Lung (tissue), 12 donors: ENCODE data around the gene KRT75. TPM values are rescaled to one million over a fixed set of nuclear protein-coding genes. Genes with fewer than 3 reads are reported as not detected.
"Not testable (repeated sequence)": the region's sequence is repeated elsewhere in the genome, so short reads cannot be mapped to it uniquely, and the experiment has no call there.

Experiments used
- ATAC-seq: fragments of 200-7000 bp; cut with Tn5 transposase; one replicate; pipeline ENCODE4 v1.9.1; 2020; ENCODE audit warnings: moderate number of reproducible peaks; ENCODE audit not compliant: insufficient read depth, low FRiP score
- DNase-seq, 3 donors: peaks; one replicate each; pipeline ENCODE4 v3.0.0-alpha.2; 2013 to 2017
- H3K27ac ChIP-seq, 2 donors: one replicate each; pipeline ENCODE4 v1.5.1; 2013; ENCODE audit warnings: mild to moderate bottlenecking in 2 of 2, moderate library complexity in 2 of 2, control low read depth in 1 of 2, inconsistent platforms in 1 of 2, low read depth in 1 of 2, low read length in 1 of 2
- H3K27me3 ChIP-seq, 3 donors: one replicate each; pipeline ENCODE4 v1.5.1; 2013; ENCODE audit warnings: low read length in 2 of 3; ENCODE audit not compliant: control insufficient read depth in 3 of 3, insufficient read depth in 3 of 3
- H3K36me3 ChIP-seq, 4 donors: one replicate each; pipeline ENCODE4 v1.5.1; 2013; ENCODE audit warnings: low read length in 4 of 4, mild to moderate bottlenecking in 1 of 4, moderate library complexity in 1 of 4; ENCODE audit not compliant: control insufficient read depth in 4 of 4, insufficient read depth in 4 of 4
- H3K4me1 ChIP-seq, 5 donors: one replicate each; pipeline ENCODE4 v1.5.1; 2013; ENCODE audit warnings: low read length in 5 of 5, mild to moderate bottlenecking in 2 of 5, moderate library complexity in 1 of 5; ENCODE audit not compliant: control insufficient read depth in 5 of 5, insufficient read depth in 5 of 5
- H3K4me3 ChIP-seq: one replicate; pipeline ENCODE4 v1.5.1; 2013; ENCODE audit warnings: mild to moderate bottlenecking, control low read depth, moderate library complexity
- H3K9ac ChIP-seq, 2 donors: one replicate each; pipeline ENCODE4 v1.5.1; 2013; ENCODE audit warnings: low read length in 2 of 2, control low read depth in 1 of 2; ENCODE audit not compliant: insufficient read depth in 1 of 2
- H3K9me3 ChIP-seq, 4 donors: one replicate each; pipeline ENCODE4 v1.5.1; 2013; ENCODE audit warnings: low read length in 3 of 4, mild to moderate bottlenecking in 1 of 4, moderate library complexity in 1 of 4; ENCODE audit not compliant: control insufficient read depth in 4 of 4, insufficient read depth in 3 of 4
- WGBS, 2 donors: extraction: QIAGEN DNeasy Blood & Tissue Kit; methylation state at CpG; one replicate each; pipeline ENCODE4 v1.1.7; 2013; 5-methylcytosine and 5-hydroxymethylcytosine counted together
- polyA plus RNA-seq, 2 donors: library from polyadenylated mRNA; stranded (reverse); fragments of 200-250 nt; gene quantifications; one replicate each; pipeline ENCODE4 v1.2.1, GENCODE V29; 2013
- total RNA-seq, 2 donors: library from RNA; depleted of rRNA in 1 of 2; stranded (reverse); fragments of >200 nt in 1 of 2; gene quantifications; one replicate each; pipeline ENCODE4 v1.2.1, GENCODE V29; 2014 to 2021
- TF ChIP-seq, protein P1 (sequence below): IDR thresholded peaks from 2 replicates; pipeline ENCODE4 v1.5.1; 2012; ENCODE audit warnings: mild to moderate bottlenecking; ENCODE audit errors: control extremely low read depth, extremely low read depth
- donor health status: control.
- donor health status: control.
- donor health status: Bipolar disorder and iron deficiency.
- donor health status: healthy.
- donor health status: DM: yes; HTN: yes; CAD: no.

The KRT75 gene
- total and polyA plus RNA-seq, 4 donors: 0.01 TPM; not detected in 3

DNA sequence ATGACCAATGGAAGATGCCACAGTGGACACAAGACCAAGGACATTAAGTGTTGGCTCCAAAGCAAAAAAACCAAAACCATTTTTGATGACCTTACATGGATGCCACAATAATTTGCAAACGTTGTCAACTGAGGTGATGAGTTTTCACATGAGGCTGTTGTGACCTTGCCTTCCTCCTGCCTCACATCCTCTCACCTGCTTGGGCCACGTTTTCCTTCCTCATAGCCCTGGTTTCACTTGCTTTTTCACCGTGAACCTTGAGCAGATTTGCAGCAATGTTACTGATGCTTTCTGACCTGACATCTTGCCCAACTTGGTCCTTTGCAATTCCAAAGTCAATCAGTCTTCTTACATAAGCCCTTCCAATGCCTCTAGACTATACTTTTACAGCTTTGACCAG lies 14.1 kb upstream of the KRT75 start:
- WGBS, 2 donors: 42 to 53% methylated on average over 3 of the region's 3 CpGs
- Histone ChIP-seq H3K9me3 (no peaks in the 10 kb centered on the region), H3K4me3 (no peak overlapping the region), H3K36me3 (no peaks in the 10 kb centered on the region), H3K27me3 (no peaks in the 10 kb centered on the region), H3K4me1 (no peaks in the 10 kb centered on the region), H3K9ac (no peak overlapping the region), H3K27ac (no peak overlapping the region)
- TF ChIP-seq, protein P1, sequence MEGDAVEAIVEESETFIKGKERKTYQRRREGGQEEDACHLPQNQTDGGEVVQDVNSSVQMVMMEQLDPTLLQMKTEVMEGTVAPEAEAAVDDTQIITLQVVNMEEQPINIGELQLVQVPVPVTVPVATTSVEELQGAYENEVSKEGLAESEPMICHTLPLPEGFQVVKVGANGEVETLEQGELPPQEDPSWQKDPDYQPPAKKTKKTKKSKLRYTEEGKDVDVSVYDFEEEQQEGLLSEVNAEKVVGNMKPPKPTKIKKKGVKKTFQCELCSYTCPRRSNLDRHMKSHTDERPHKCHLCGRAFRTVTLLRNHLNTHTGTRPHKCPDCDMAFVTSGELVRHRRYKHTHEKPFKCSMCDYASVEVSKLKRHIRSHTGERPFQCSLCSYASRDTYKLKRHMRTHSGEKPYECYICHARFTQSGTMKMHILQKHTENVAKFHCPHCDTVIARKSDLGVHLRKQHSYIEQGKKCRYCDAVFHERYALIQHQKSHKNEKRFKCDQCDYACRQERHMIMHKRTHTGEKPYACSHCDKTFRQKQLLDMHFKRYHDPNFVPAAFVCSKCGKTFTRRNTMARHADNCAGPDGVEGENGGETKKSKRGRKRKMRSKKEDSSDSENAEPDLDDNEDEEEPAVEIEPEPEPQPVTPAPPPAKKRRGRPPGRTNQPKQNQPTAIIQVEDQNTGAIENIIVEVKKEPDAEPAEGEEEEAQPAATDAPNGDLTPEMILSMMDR: no peak
- no peak for DNase-seq
- no peak for ATAC-seq

- 88 to 92% methylated on average over 10 to 11 of the region's 11 CpGs for WGBS, 2 donors
- not testable (repeated sequence) for DNase-seq, ATAC-seq, H3K36me3 ChIP-seq, H3K9me3 ChIP-seq, H3K27ac ChIP-seq, H3K27me3 ChIP-seq, H3K4me3 ChIP-seq, H3K4me1 ChIP-seq, H3K9ac ChIP-seq
These were observed 13.0 kb upstream of the KRT75 start for GRCh38 chr12:52447196-52447595.

DNA sequence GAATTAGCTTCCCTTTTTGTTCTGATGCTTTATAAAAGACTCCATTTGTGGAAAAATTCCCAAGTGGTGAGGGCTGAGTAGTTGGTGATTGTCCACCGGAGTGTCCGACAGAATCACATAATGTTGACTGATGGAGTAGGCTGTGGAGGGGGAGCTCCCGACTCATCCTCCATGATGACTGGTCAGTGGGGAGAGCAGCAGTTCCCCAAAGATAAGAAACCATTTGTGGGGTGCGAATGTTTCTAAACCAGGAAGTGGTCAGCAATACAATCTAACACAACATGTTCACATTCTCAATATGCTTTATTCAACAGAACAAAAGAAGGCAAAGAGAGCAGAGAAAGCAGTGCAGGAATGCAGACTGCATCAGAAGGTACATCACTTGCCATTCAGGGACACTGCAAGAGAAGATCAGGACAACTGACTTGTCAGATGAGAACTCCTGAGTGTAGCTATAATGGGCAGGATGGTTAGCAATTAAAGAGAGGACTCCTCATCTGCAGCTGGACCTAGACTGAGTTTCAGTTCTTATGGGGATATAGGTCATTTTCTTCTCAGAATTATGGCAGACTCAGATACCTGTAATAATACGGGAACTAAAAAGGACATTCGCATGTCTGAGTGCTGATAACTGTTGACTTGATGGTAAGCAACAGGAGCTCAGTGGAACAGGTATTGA lies 12.3 kb upstream of the KRT75 start:
- H3K27me3 ChIP-seq: no peaks in the 10 kb centered on the region
- ATAC-seq (no peak), DNase-seq (no peak)
- no peak overlapping the region for H3K27ac ChIP-seq
- no peaks in the 10 kb centered on the region for H3K36me3 ChIP-seq
- TF ChIP-seq, protein P1: no peak
- no peak overlapping the region for H3K9ac ChIP-seq
- 68 to 78% methylated on average over 6 of the region's 6 CpGs for WGBS, 2 donors
- H3K4me3 ChIP-seq: no peak overlapping the region
- H3K4me1 ChIP-seq: no peaks in the 10 kb centered on the region
- H3K9me3 ChIP-seq: no peaks in the 10 kb centered on the region

GRCh38 chr12:52445876-52446275 lies 11.7 kb upstream of the KRT75 start:
- WGBS, 2 donors: 51 to 68% methylated on average over 3 of the region's 3 CpGs
- Histone ChIP-seq H3K27me3 (peaks cover 0 to 3% (median 0%) of the 10 kb centered on the region in 3 donors), H3K36me3 (no peaks in the 10 kb centered on the region), H3K27ac (no peak overlapping the region), H3K4me3 (no peak overlapping the region), H3K9ac (no peak overlapping the region), H3K9me3 (no peaks in the 10 kb centered on the region), H3K4me1 (no peaks in the 10 kb centered on the region)
- TF ChIP-seq, protein P1: no peak
- DNase-seq: no peak
- ATAC-seq: no peak
